DOHH2 (cell line): Measurements from ENCODE around the gene IAPP.

Experiments used
- H3F3A ChIP-seq: fragments of 200-600 bp; sonication (generic), shearing (Covaris generic); 2 replicates; pipeline ENCODE4 v1.6.0; 2016; ENCODE audit warnings: antibody characterized with exemption, mild to moderate bottlenecking; ENCODE audit not compliant: control insufficient read depth, insufficient read depth
- H3K27ac ChIP-seq: fragments of 200-600 bp; sonication (generic); 2 replicates; pipeline ENCODE4 v1.5.1; 2014; ENCODE audit warnings: low read depth, mild to moderate bottlenecking, low read length, moderate library complexity
- H3K27me3 ChIP-seq: fragments of 200-600 bp; sonication (generic); 2 replicates; pipeline ENCODE4 v1.6.1; 2014; ENCODE audit warnings: mild to moderate bottlenecking, low read length, mixed read lengths; ENCODE audit not compliant: control insufficient read depth
- H3K36me3 ChIP-seq: fragments of 200-600 bp; sonication (generic); 2 replicates; pipeline ENCODE4 v1.6.1; 2014; ENCODE audit warnings: mild to moderate bottlenecking, low read length, moderate library complexity, mixed read lengths; ENCODE audit not compliant: control insufficient read depth
- H3K4me1 ChIP-seq: fragments of 200-600 bp; sonication (generic); 2 replicates; pipeline ENCODE4 v1.6.1; 2014; ENCODE audit warnings: mild to moderate bottlenecking, low read length, mixed read lengths; ENCODE audit not compliant: control insufficient read depth
- H3K4me2 ChIP-seq: fragments of 200-600 bp; sonication (generic); 2 replicates; pipeline ENCODE4 v1.6.0; 2014; ENCODE audit warnings: mild to moderate bottlenecking, low read length, moderate library complexity
- H3K4me3 ChIP-seq: fragments of 200-600 bp; sonication (generic); 2 replicates; pipeline ENCODE4 v1.5.1; 2014; ENCODE audit warnings: mild to moderate bottlenecking, low read length, mixed read lengths
- H3K79me2 ChIP-seq: fragments of 200-600 bp; sonication (generic); 2 replicates; pipeline ENCODE4 v1.6.1; 2014; ENCODE audit warnings: mild to moderate bottlenecking, low read length, mixed read lengths; ENCODE audit not compliant: control insufficient read depth
- H3K9me2 ChIP-seq: fragments of 200-600 bp; sonication (generic); replicated peaks from 2 replicates; pipeline ENCODE4 v1.6.1; 2014; ENCODE audit warnings: mild to moderate bottlenecking, low read length, mixed read lengths; ENCODE audit not compliant: control insufficient read depth
- H3K9me3 ChIP-seq: fragments of 200-600 bp; sonication (generic); 2 replicates; pipeline ENCODE4 v1.6.1; 2014; ENCODE audit warnings: antibody characterized with exemption, low read length, mixed read lengths; ENCODE audit not compliant: control insufficient read depth, insufficient read depth
- H4K20me1 ChIP-seq: fragments of 200-600 bp; sonication (generic); 2 replicates; pipeline ENCODE4 v1.6.0; 2014; ENCODE audit warnings: low read depth, mild to moderate bottlenecking, antibody characterized with exemption, low read length, moderate library complexity; ENCODE audit not compliant: control insufficient read depth, insufficient read depth
- CTCF ChIP-seq: fragments of 200-600 bp; sonication (generic); IDR thresholded peaks from one replicate; pipeline ENCODE4 v1.5.1; 2014; ENCODE audit warnings: antibody characterized with exemption, mild to moderate bottlenecking, low read depth, low read length; ENCODE audit not compliant: poor library complexity, severe bottlenecking
- EZH2phosphoT487 ChIP-seq: fragments of 200-600 bp; sonication (generic); IDR thresholded peaks from 2 replicates; pipeline ENCODE4 v1.6.1; 2017; ENCODE audit warnings: borderline replicate concordance, mild to moderate bottlenecking, antibody characterized with exemption, low read length, moderate library complexity, mixed read lengths

IAPP gene

GRCh38 chr12:21330682-21331253 is 41.9 kb upstream of the IAPP start:
- H3K4me3 ChIP-seq: no peak overlapping the region
- no peaks in the 10 kb centered on the region for H3K79me2 ChIP-seq
- no peaks in the 10 kb centered on the region for H4K20me1 ChIP-seq
- no peaks in the 10 kb centered on the region for H3K4me1 ChIP-seq
- no peaks in the 10 kb centered on the region for H3F3A ChIP-seq
- no peaks in the 10 kb centered on the region for H3K9me3 ChIP-seq
- no peaks in the 10 kb centered on the region for H3K9me2 ChIP-seq
- TF ChIP-seq EZH2phosphoT487: no peak
- no peak for TF ChIP-seq CTCF
- H3K4me2 ChIP-seq: no peak overlapping the region
- H3K27ac ChIP-seq: no peak overlapping the region
- H3K36me3 ChIP-seq: no peaks in the 10 kb centered on the region
- no peaks in the 10 kb centered on the region for H3K27me3 ChIP-seq

- H3K36me3 ChIP-seq: no peaks in the 10 kb centered on the region
- H3K27ac ChIP-seq: no peak within 1 kb of the TSS
- H3F3A ChIP-seq: no peaks in the 10 kb centered on the region
- no peak for TF ChIP-seq CTCF
- TF ChIP-seq EZH2phosphoT487: no peak
- H3K4me2 ChIP-seq: no peak within 1 kb of the TSS
- no peaks in the 10 kb centered on the region for H3K9me3 ChIP-seq
- no peaks in the 10 kb centered on the region for H3K9me2 ChIP-seq
- H3K79me2 ChIP-seq: no peaks in the 10 kb centered on the region
- no peak within 1 kb of the TSS for H3K4me3 ChIP-seq
- no peaks in the 10 kb centered on the region for H3K27me3 ChIP-seq
- no peaks in the 10 kb centered on the region for H4K20me1 ChIP-seq
- H3K4me1 ChIP-seq: no peaks in the 10 kb centered on the region
These were observed 37.9 kb upstream of the IAPP start, which contains the start of gene SLCO1A2 for GRCh38 chr12:21334771-21335325. Gene SLCO1A2 (minus strand): TSS chr12:21334917. CDS start chr12:21334647, 270 bp downstream.

GRCh38 chr12:21336656-21337055 is 36.0 kb upstream of the IAPP start:
- H4K20me1 ChIP-seq: no peaks in the 10 kb centered on the region
- TF ChIP-seq CTCF (no peak), EZH2phosphoT487 (no peak)
- H3K4me1 ChIP-seq: no peaks in the 10 kb centered on the region
- H3K4me2 ChIP-seq: no peak overlapping the region
- no peaks in the 10 kb centered on the region for H3K9me2 ChIP-seq
- H3K27ac ChIP-seq: no peak overlapping the region
- H3K27me3 ChIP-seq: no peaks in the 10 kb centered on the region
- no peaks in the 10 kb centered on the region for H3K79me2 ChIP-seq
- H3F3A ChIP-seq: no peaks in the 10 kb centered on the region
- no peak overlapping the region for H3K4me3 ChIP-seq
- no peaks in the 10 kb centered on the region for H3K36me3 ChIP-seq
- no peaks in the 10 kb centered on the region for H3K9me3 ChIP-seq
